Central memory CD8-positive, alpha-beta T cell (primary cell): ENCODE measurements around the gene ARID2.

Experiments used
- ATAC-seq: fragments of 150-1000 bp; cut with Tn5 transposase; replicated peaks from 2 replicates; pipeline ENCODE4 v1.10.0; 2022; ENCODE audit warnings: mild to moderate bottlenecking, moderate FRiP score, moderate number of reproducible peaks; ENCODE audit not compliant: poor library complexity, severe bottlenecking; ENCODE audit errors: extremely low read depth
- DNase-seq, 2 donors: peaks; one replicate each; pipeline ENCODE4 v3.0.0; 2021; ENCODE audit warnings: low spot score in 2 of 2
- H3K27ac Mint-ChIP-seq: one replicate; pipeline ENCODE4 v1.8.0; 2022; ENCODE audit warnings: low read depth, mild to moderate bottlenecking, moderate library complexity, mixed read lengths
- H3K27me3 Mint-ChIP-seq: one replicate; pipeline ENCODE4 v1.8.0; 2022; ENCODE audit warnings: mixed read lengths
- H3K36me3 Mint-ChIP-seq: one replicate; pipeline ENCODE4 v1.8.0; 2022; ENCODE audit warnings: mild to moderate bottlenecking, moderate library complexity, mixed read lengths; ENCODE audit not compliant: insufficient read depth
- H3K4me1 Mint-ChIP-seq: one replicate; pipeline ENCODE4 v1.8.0; 2022; ENCODE audit warnings: mixed read lengths
- H3K4me3 Mint-ChIP-seq: one replicate; pipeline ENCODE4 v1.8.0; 2022; ENCODE audit warnings: mild to moderate bottlenecking, moderate library complexity, mixed read lengths
- H3K9me3 Mint-ChIP-seq: one replicate; pipeline ENCODE4 v1.8.0; 2022; ENCODE audit warnings: mixed read lengths

ARID2 gene

GRCh38 chr12:45852508-45852907 is 123.0 kb downstream of the ARID2 start:
- Mint-ChIP-seq H3K36me3 (peaks cover 28% of the 10 kb centered on the region), H3K27ac (peak overlapping the region; percentile 39), H3K4me1 (peaks cover 1% of the 10 kb centered on the region), H3K27me3 (no peaks in the 10 kb centered on the region), H3K4me3 (no peak overlapping the region), H3K9me3 (no peaks in the 10 kb centered on the region)
- DNase-seq, result no peak
- ATAC-seq, result no peak

- H3K27ac Mint-ChIP-seq, result no peak overlapping the region
- peaks cover 8% of the 10 kb centered on the region for H3K4me1 Mint-ChIP-seq
- DNase-seq (no peak), ATAC-seq (no peak)
- no peak overlapping the region for H3K4me3 Mint-ChIP-seq
- no peaks in the 10 kb centered on the region for H3K27me3 Mint-ChIP-seq
- no peaks in the 10 kb centered on the region for H3K9me3 Mint-ChIP-seq
- H3K36me3 Mint-ChIP-seq, result peaks cover 25% of the 10 kb centered on the region
These were observed 124.0 kb downstream of the ARID2 start for GRCh38 chr12:45853550-45853949.

DNA sequence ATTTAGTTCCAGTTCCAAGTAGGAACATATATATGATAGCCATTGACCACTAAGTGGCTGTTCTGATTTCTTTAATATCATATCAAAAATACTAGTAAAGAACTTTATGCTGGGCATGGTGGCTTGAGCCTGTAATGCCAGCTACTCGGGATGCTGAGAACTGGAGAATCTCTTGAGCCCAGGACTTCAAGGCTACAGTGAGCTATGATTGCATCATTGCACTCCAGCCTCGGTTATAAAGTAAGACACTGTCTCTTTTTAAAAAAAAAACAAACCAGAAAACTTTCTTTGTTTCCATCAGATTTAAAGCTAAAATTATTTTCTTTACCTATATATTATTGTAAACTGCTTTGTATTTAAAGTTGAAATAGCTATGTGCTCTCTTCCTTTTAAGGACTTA is 133.8 kb downstream of the ARID2 start:
- DNase-seq (no peak), ATAC-seq (no peak)
- Mint-ChIP-seq H3K4me1 (peaks cover 8% of the 10 kb centered on the region), H3K27ac (peak overlapping the region; percentile 40), H3K36me3 (peaks cover 14% of the 10 kb centered on the region), H3K27me3 (no peaks in the 10 kb centered on the region), H3K4me3 (no peak overlapping the region), H3K9me3 (no peaks in the 10 kb centered on the region)

DNA sequence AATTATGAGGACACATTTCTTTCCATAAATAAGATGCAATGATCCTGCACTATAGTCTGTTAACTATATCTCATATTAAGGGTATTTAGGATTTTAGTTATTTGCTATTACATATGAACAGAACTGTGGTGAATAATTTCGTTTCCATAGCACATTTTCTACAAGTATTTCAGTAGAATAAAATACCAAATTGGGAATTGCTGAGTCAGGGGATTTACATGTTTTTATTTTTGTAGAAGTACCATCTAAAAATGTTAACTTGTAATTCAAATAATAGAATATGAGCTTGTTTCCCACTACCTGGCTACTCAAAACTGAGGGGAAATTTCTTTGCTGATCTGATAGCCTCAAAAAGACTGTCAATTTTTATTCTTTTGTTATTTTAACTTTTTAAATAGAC is 136.8 kb downstream of the ARID2 start:
- ATAC-seq (no peak), DNase-seq (no peak)
- Mint-ChIP-seq H3K27ac (no peak overlapping the region), H3K27me3 (no peaks in the 10 kb centered on the region), H3K36me3 (peaks cover 23% of the 10 kb centered on the region), H3K4me1 (peaks cover 3% of the 10 kb centered on the region), H3K9me3 (no peaks in the 10 kb centered on the region), H3K4me3 (no peak overlapping the region)

DNA sequence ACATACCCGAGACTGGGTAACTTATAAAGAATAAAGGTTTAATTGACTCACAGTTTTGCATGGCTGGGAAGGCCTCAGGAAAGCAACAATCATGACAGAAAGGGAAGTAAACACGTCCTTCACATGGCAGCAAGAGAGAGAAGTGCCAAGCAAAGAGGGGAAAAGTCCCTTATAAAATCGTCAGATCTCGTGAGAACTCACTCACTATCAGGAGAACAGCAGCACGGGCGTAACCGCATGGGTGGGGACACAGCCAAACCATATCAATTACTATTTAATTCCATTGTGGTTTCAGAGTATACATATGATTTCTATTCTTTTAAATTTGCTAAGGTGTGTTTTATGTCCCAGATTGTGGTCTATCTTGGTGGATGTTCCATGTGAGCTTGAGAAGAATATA is 142.9 kb downstream of the ARID2 start:
- peaks cover 22% of the 10 kb centered on the region for H3K36me3 Mint-ChIP-seq
- peak overlapping the region; percentile 68 for H3K27ac Mint-ChIP-seq
- H3K4me3 Mint-ChIP-seq, result no peak overlapping the region
- DNase-seq, result no peak
- no peaks in the 10 kb centered on the region for H3K27me3 Mint-ChIP-seq
- no peak for ATAC-seq
- no peaks in the 10 kb centered on the region for H3K9me3 Mint-ChIP-seq
- H3K4me1 Mint-ChIP-seq, result peaks cover 35% of the 10 kb centered on the region

DNA sequence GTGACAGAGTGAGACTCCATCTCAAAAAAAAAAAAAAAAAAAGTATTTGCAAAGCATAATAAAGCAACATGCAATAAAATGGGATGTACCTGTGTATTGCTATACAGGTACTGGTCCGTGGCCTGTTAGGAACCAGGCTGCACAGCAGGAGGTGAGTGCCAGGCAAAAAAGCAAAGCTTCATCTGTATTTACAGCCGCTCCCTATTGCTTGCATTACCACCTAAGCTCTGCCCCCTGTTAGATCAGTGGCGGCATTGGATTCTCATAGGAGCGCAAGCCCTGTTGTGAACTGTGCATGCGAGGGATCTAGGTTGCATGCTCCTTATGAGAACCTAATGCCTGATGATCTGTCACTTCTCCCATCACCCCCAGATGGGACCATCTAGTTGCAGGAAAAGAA is 147.6 kb downstream of the ARID2 start:
- Mint-ChIP-seq H3K4me1 (peaks cover 59% of the 10 kb centered on the region), H3K4me3 (no peak overlapping the region), H3K9me3 (no peaks in the 10 kb centered on the region), H3K27me3 (no peaks in the 10 kb centered on the region), H3K36me3 (peaks cover 12% of the 10 kb centered on the region), H3K27ac (peak overlapping the region; percentile 80)
- no peak for ATAC-seq
- no peak for DNase-seq

DNA sequence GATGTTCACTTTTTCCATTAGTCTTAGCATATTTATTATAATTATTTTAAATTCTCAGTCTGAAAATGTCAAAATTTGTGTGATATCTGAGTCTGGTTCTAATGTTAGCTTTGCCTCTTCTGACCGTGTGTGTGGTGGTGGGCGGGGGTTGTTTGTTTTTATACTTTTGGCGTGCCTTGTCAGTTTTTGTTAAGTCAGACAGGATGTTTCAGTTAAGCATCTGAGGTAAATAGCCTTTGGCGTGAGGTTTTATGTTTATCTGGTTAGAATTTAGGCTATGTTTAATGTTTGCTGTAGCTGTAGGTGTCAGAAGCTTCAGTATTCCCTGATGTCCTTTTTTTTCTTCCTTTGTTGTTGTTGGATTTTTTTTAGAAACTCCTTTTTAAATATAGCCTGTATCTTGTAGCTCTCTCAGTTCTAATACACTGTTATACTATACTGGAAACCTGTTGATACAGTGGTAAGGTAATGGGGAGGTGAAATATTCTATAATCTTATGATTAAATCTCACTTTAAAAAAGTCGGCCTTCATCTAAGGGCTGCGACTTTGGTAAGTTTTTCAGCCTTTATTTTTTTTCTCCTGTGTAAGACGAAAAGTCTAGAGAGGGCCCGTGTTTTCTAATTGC is 149.2 kb downstream of the ARID2 start:
- peaks cover 47% of the 10 kb centered on the region for H3K4me1 Mint-ChIP-seq
- ATAC-seq (peak; percentile 77), DNase-seq (peak in 1 of 2 donors; percentile 39)
- H3K27ac Mint-ChIP-seq, result peak overlapping the region; percentile 77
- H3K36me3 Mint-ChIP-seq, result peaks cover 13% of the 10 kb centered on the region
- H3K4me3 Mint-ChIP-seq, result peak overlapping the region; percentile 36
- no peaks in the 10 kb centered on the region for H3K27me3 Mint-ChIP-seq
- no peaks in the 10 kb centered on the region for H3K9me3 Mint-ChIP-seq

- H3K36me3 Mint-ChIP-seq, result peaks cover 10% of the 10 kb centered on the region
- H3K27me3 Mint-ChIP-seq, result no peaks in the 10 kb centered on the region
- H3K9me3 Mint-ChIP-seq, result no peaks in the 10 kb centered on the region
- H3K4me3 Mint-ChIP-seq, result peak overlapping the region; percentile 36
- H3K4me1 Mint-ChIP-seq, result peaks cover 47% of the 10 kb centered on the region
- peak overlapping the region; percentile 77 for H3K27ac Mint-ChIP-seq
- no peak for ATAC-seq
- no peak for DNase-seq
These were observed 149.9 kb downstream of the ARID2 start for GRCh38 chr12:45879363-45879895.

- H3K27ac Mint-ChIP-seq, result peak overlapping the region; percentile 77
These were observed 151.0 kb downstream of the ARID2 start for GRCh38 chr12:45880533-45880932.

DNA sequence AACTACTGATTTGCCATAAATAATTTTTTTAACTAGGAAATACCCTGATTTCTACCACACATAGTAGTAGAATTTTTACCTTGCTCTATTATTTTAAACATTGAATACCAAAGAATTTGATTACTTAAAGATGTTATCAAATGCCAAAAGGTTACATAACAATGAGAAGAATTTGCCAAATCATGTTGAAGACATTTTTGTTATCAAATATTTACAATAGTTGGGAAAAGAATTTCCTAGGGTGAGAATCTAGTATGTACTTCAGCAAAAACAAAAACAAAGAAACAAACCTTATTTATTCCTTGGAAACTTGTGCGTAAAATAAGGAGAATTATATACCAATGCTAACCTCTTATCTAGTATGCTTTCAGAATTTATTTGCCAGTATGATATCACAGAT is 153.7 kb downstream of the ARID2 start:
- no peaks in the 10 kb centered on the region for H3K27me3 Mint-ChIP-seq
- no peak overlapping the region for H3K27ac Mint-ChIP-seq
- no peak for DNase-seq
- H3K4me3 Mint-ChIP-seq, result no peak overlapping the region
- peaks cover 15% of the 10 kb centered on the region for H3K36me3 Mint-ChIP-seq
- peaks cover 27% of the 10 kb centered on the region for H3K4me1 Mint-ChIP-seq
- ATAC-seq, result no peak
- no peaks in the 10 kb centered on the region for H3K9me3 Mint-ChIP-seq

More at GRCh38 chr12:45880533-45880932, 151.0 kb downstream of the ARID2 start:
- ATAC-seq (no peak), DNase-seq (no peak)
- Mint-ChIP-seq H3K36me3 (peaks cover 9% of the 10 kb centered on the region), H3K4me3 (no peak overlapping the region), H3K9me3 (no peaks in the 10 kb centered on the region), H3K27me3 (no peaks in the 10 kb centered on the region), H3K4me1 (peaks cover 47% of the 10 kb centered on the region)

GRCh38 chr12:45886685-45887084 is 157.2 kb downstream of the ARID2 start:
- ATAC-seq (no peak), DNase-seq (no peak)
- Mint-ChIP-seq H3K36me3 (peaks cover 12% of the 10 kb centered on the region), H3K27me3 (no peaks in the 10 kb centered on the region), H3K27ac (no peak overlapping the region), H3K4me3 (no peak overlapping the region), H3K9me3 (no peaks in the 10 kb centered on the region), H3K4me1 (peaks cover 4% of the 10 kb centered on the region)

GRCh38 chr12:45887544-45887943 is 158.0 kb downstream of the ARID2 start:
- Mint-ChIP-seq H3K4me1 (no peaks in the 10 kb centered on the region), H3K27ac (peak overlapping the region; percentile 20), H3K36me3 (peaks cover 9% of the 10 kb centered on the region)

GRCh38 chr12:45890276-45890675 is 160.8 kb downstream of the ARID2 start:
- Mint-ChIP-seq H3K4me1 (no peaks in the 10 kb centered on the region), H3K9me3 (no peaks in the 10 kb centered on the region), H3K27me3 (no peaks in the 10 kb centered on the region), H3K36me3 (peaks cover 28% of the 10 kb centered on the region), H3K4me3 (no peak overlapping the region), H3K27ac (no peak overlapping the region)
- DNase-seq (no peak), ATAC-seq (no peak)

More at GRCh38 chr12:45887544-45887943, 158.0 kb downstream of the ARID2 start:
- Mint-ChIP-seq H3K9me3 (no peaks in the 10 kb centered on the region), H3K4me3 (no peak overlapping the region), H3K27me3 (no peaks in the 10 kb centered on the region)
- no peak for ATAC-seq
- no peak for DNase-seq
